ENCODE data around the gene LBP. TPM values are rescaled to one million over a fixed set of nuclear protein-coding genes. Genes with fewer than 3 reads are reported as not detected.

The LBP gene
- polyA plus RNA-seq, 1 donor from 2014 or later, result not detected

DNA sequence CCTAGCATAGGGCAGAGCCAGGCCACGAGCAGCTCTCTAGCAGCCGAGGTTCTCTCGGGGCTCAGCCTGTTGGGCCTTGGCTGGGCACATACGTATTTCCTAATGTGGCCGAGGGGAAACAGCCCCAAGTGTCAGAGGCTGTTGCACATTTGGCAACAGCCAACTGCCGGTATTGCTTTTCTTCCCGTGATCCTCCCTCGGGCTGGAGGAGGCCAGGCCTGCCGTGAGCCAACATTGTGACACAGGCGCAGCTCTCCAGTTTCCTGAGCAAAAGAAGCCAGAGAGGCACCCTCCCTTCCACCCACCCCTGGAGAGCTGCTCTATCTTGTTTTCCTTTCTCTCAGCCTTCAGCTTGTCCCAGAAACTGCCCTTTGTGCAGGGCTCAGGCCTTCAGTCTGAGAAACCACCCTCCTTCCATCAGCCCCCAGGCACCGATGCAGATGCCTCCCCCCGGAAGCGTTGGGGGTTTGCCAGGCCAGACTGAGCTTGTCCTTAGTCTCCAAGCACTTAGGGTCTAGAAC lies 47.5 kb upstream of the LBP start:
- Histone ChIP-seq H2AFZ (ENCODE audit: low read depth, low read length) (no peak overlapping the region), H3K27ac (ENCODE audit: low read length) (no peak overlapping the region), H4K20me1 (ENCODE audit: insufficient read depth) (no peaks in the 10 kb centered on the region), H3K9me2 (ENCODE audit: insufficient read depth, low read length) (no peaks in the 10 kb centered on the region), H3K4me3 (ENCODE audit: low read length) (no peak overlapping the region), H3K9me3 (ENCODE audit: low read length) (no peaks in the 10 kb centered on the region), H3K36me3 (ENCODE audit: insufficient read depth, low read length) (no peaks in the 10 kb centered on the region), H3K27me3 (ENCODE audit: insufficient read depth, low read depth, low read length) (no peaks in the 10 kb centered on the region), H3F3A (ENCODE audit: insufficient read depth, low read length, poor library complexity, severe bottlenecking) (no peaks in the 10 kb centered on the region), H3K79me2 (replicated peaks; ENCODE audit: insufficient read depth, low read length) (no peaks in the 10 kb centered on the region), H3K4me2 (ENCODE audit: low read length) (no peak overlapping the region), H3K9ac (ENCODE audit: low read length) (no peak overlapping the region)
- TF ChIP-seq, protein P1, sequence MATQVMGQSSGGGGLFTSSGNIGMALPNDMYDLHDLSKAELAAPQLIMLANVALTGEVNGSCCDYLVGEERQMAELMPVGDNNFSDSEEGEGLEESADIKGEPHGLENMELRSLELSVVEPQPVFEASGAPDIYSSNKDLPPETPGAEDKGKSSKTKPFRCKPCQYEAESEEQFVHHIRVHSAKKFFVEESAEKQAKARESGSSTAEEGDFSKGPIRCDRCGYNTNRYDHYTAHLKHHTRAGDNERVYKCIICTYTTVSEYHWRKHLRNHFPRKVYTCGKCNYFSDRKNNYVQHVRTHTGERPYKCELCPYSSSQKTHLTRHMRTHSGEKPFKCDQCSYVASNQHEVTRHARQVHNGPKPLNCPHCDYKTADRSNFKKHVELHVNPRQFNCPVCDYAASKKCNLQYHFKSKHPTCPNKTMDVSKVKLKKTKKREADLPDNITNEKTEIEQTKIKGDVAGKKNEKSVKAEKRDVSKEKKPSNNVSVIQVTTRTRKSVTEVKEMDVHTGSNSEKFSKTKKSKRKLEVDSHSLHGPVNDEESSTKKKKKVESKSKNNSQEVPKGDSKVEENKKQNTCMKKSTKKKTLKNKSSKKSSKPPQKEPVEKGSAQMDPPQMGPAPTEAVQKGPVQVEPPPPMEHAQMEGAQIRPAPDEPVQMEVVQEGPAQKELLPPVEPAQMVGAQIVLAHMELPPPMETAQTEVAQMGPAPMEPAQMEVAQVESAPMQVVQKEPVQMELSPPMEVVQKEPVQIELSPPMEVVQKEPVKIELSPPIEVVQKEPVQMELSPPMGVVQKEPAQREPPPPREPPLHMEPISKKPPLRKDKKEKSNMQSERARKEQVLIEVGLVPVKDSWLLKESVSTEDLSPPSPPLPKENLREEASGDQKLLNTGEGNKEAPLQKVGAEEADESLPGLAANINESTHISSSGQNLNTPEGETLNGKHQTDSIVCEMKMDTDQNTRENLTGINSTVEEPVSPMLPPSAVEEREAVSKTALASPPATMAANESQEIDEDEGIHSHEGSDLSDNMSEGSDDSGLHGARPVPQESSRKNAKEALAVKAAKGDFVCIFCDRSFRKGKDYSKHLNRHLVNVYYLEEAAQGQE (IDR thresholded peaks at IDR 0.05; ENCODE audit: borderline replicate concordance), result no peak
- no peak for TF ChIP-seq TAF1 (IDR thresholded peaks at IDR 0.05; ENCODE audit: low read depth)
- no peak for TF ChIP-seq SMC3 (conservative IDR thresholded peaks at IDR 0.05; ENCODE audit: poor library complexity)
- no peak for TF ChIP-seq EZH2 (IDR thresholded peaks at IDR 0.05; ENCODE audit: borderline replicate concordance, insufficient read depth, low read length, poor library complexity, severe bottlenecking)
- TF ChIP-seq MXI1 (conservative IDR thresholded peaks at IDR 0.05; ENCODE audit: poor library complexity, severe bottlenecking), result no peak
- TF ChIP-seq POLR2AphosphoS5 (IDR thresholded peaks at IDR 0.05), result no peak
- TF ChIP-seq, protein P2, sequence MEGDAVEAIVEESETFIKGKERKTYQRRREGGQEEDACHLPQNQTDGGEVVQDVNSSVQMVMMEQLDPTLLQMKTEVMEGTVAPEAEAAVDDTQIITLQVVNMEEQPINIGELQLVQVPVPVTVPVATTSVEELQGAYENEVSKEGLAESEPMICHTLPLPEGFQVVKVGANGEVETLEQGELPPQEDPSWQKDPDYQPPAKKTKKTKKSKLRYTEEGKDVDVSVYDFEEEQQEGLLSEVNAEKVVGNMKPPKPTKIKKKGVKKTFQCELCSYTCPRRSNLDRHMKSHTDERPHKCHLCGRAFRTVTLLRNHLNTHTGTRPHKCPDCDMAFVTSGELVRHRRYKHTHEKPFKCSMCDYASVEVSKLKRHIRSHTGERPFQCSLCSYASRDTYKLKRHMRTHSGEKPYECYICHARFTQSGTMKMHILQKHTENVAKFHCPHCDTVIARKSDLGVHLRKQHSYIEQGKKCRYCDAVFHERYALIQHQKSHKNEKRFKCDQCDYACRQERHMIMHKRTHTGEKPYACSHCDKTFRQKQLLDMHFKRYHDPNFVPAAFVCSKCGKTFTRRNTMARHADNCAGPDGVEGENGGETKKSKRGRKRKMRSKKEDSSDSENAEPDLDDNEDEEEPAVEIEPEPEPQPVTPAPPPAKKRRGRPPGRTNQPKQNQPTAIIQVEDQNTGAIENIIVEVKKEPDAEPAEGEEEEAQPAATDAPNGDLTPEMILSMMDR (IDR thresholded peaks at IDR 0.05; ENCODE audit: poor library complexity, severe bottlenecking), result no peak

DNA sequence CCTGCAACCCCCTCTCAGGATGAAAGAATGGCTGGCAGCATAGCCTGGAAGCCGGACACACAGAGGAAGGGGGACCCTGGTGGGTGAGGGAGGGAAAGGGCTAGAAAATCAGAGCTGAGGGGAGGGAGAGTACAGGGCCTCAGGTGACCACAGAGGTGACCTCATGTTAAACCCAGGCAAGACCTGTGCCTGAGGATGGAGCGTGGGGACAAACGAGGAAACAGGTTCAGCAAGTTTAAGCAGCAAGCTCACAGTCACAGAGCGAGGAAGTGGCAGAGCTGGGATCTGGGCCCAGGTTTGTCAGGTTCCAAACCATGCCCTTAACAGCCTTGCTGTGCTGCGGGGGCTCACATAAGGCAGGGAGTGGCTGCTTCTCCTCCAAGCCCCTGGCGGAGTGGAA lies 46.3 kb upstream of the LBP start:
- Histone ChIP-seq H3K9ac (ENCODE audit: low read length) (no peak overlapping the region), H3K79me2 (replicated peaks; ENCODE audit: insufficient read depth, low read length) (no peaks in the 10 kb centered on the region), H3K4me2 (ENCODE audit: low read length) (no peak overlapping the region), H3F3A (ENCODE audit: insufficient read depth, low read length, poor library complexity, severe bottlenecking) (no peaks in the 10 kb centered on the region), H3K27me3 (ENCODE audit: insufficient read depth, low read depth, low read length) (no peaks in the 10 kb centered on the region), H3K4me3 (ENCODE audit: low read length) (no peak overlapping the region), H4K20me1 (ENCODE audit: insufficient read depth) (no peaks in the 10 kb centered on the region), H3K9me2 (ENCODE audit: insufficient read depth, low read length) (no peaks in the 10 kb centered on the region), H2AFZ (ENCODE audit: low read depth, low read length) (no peak overlapping the region), H3K9me3 (ENCODE audit: low read length) (no peaks in the 10 kb centered on the region), H3K36me3 (ENCODE audit: insufficient read depth, low read length) (no peaks in the 10 kb centered on the region), H3K27ac (ENCODE audit: low read length) (no peak overlapping the region)
- no peak for TF ChIP-seq RAD21 (conservative IDR thresholded peaks at IDR 0.05)
- TF ChIP-seq TAF1 (IDR thresholded peaks at IDR 0.05; ENCODE audit: low read depth), result no peak
- TF ChIP-seq, protein P1 (IDR thresholded peaks at IDR 0.05; ENCODE audit: borderline replicate concordance), result no peak
- no peak for TF ChIP-seq POLR2AphosphoS5 (IDR thresholded peaks at IDR 0.05)
- no peak for TF ChIP-seq MXI1 (conservative IDR thresholded peaks at IDR 0.05; ENCODE audit: poor library complexity, severe bottlenecking)
- TF ChIP-seq, protein P2 (IDR thresholded peaks at IDR 0.05; ENCODE audit: poor library complexity, severe bottlenecking), result no peak
- no peak for TF ChIP-seq EZH2 (IDR thresholded peaks at IDR 0.05; ENCODE audit: borderline replicate concordance, insufficient read depth, low read length, poor library complexity, severe bottlenecking)

Data from neural cell (in vitro differentiated cells).